ENCODE results near the gene TOMM20.

TOMM20 gene

DNA sequence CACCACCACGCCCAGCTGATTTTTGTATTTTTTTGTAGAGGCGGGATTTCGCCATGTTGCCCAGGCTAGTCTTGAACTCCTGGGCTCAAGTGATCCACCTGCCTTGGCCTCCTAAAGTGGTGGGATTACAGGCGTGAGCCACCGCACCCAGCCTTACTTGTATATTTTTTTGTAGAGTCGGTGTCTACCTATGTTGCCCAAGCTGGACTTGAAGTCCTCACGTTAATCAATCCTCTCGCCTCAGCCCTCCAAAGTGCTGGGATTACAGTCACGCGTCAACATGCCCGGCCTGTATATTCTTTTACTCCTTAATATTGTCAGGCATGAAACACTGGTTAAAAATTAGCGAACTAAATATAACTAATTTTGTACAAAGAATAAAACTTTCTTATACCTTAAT, 5.5 kb upstream of the TOMM20 start:
- DNase-seq (ENCODE audit: low read depth), result no peak

DNA sequence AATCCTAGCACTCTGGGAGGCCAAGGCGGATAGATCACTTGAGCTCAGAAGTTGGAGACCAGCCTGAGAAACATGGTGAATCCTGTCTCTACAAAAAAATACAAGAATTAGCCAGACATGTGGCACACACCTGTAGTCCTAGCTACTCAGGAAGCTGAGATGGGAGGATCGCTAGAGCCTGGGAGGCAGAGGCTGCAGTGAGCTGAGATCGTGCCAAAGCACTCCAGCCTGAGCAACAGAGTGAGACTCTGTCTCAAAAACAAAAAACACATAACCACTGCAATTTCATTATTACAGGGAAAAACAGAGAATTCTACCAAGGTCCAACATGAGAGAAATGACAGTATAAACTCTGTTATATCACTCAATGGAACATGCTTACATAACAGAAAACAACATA, 4.4 kb upstream of the TOMM20 start:
- no peak for DNase-seq (ENCODE audit: low read depth)

DNA sequence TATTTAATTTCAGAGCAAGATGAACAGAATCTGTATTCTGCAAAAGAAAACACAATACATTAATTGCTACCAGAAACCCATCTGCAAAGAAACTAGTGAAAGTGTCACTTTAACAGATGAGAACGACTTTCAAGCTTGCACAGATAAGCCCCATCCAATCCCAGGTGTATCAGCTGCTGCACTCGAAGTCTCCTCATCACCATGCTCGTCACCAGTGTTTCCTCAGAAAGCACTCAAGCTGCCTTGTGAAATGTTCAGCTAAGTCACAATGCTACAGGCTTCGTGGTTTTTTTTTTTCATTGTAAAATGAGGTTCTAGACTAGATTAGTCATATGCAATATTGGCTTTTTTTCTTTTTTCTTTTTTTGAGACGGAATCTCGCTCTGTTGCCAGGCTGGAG, 3.3 kb upstream of the TOMM20 start:
- no peak for DNase-seq (ENCODE audit: low read depth)

DNA sequence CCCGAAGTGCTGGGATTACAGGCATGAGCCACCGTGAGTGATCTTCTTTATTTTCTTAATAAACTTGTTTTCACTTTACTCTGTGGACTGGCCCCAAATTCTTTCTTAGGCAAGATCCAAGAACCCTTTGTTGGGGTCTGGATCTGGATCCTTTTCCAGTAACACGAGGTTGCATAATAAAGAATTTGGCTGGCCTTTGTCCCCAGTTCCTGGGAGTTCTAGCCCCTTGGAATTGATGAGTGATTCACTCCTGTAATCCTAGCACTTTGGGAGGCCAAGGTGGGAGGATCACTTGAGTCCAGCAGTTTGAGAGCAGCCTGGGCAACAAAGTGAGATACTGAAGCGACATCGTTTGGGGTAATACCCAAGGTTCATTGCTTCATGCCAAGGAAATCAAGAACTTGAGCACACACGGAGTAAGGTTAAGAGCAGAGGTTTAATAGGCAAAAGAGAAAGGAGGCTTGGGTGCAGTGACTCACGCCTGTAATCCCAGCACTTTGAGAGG, 2.2 kb upstream of the TOMM20 start:
- no peak for DNase-seq (ENCODE audit: low read depth)

GRCh38 chr1:235129774-235130570, 1.3 kb upstream of the TOMM20 start:
- DNase-seq (ENCODE audit: low read depth), result no peak

DNA sequence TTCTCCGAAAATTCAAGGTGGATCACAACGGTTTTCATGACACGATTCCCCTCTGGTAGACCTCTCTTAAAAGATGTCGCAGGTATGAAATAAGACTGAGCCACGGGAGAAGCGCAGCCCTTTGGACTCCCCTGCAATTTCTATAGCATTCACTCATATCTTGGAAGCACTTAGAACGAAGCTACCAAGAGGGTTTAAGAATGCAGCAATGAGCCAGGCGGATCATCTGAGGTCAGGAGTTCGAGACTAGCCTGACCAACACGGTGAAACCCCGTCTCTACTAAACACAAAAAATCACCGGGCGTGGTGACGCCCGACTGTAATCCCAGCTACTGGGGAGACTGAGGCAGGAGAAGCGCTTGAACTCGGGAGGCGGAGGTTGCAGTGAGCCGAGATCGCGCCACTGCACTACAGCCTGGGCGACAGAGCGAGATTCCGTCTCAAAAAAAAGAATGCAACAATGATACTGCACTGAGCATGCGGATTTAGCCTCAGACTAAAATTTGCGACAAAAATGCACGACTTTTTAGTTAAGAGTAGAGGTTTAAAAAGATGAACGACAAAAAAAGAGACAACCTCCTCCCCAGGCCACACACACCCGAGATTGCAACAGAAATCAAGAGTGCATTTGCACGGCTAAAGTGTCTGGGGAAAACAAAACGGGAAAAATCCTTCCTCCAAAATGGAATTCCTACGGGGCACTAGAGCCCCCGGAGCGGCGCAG, 743 bp downstream of the TOMM20 start:
- DNase-seq (ENCODE audit: low read depth), result no peak

DNA sequence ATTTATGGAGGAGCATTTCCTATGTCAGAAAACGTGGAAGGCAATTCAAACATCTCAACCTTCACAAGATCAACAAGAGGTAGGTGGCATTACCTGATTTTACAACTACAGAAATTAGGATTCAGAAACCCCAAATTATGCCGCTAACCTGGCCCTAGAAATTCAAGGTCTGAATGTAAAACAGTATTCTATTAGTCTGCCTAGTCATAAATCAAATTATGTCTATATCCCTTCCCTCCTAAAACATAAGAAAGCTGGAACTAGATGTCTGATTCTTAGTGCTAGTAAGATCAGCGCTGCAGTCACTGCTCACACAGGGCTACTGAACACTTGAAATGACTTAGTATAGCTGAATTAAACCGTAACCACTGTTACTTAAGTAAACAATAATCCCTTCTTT, 1.4 kb downstream of the TOMM20 start:
- DNase-seq (ENCODE audit: low read depth), result no peak

DNA sequence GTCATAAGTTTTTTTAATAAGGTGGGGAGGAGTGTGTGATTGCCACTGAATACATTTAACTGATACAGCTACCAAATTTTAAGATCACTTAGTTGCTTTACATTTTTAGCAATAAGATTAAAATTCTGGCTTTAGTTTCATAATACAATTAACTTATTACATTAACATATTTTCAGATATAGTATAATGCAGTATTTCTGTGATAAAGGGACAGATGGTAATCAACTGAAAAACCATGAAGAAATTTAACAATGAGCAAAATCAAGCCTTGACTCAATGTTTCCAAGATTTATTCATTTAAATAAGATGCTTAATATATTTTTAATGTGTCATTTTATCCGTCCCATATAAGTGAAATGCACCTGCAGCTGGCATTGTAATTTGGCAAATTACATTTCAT, 4.0 kb downstream of the TOMM20 start:
- DNase-seq (ENCODE audit: low read depth), result no peak

- no peak for DNase-seq (ENCODE audit: low read depth)
Measured at GRCh38 chr1:235124111-235124510, 4.5 kb downstream of the TOMM20 start.

GRCh38 chr1:235122348-235122747, 6.3 kb downstream of the TOMM20 start:
- DNase-seq (ENCODE audit: low read depth), result no peak

- DNase-seq (ENCODE audit: low read depth), result no peak
Measured at GRCh38 chr1:235113183-235113917, 15.3 kb downstream of the TOMM20 start.

DNA sequence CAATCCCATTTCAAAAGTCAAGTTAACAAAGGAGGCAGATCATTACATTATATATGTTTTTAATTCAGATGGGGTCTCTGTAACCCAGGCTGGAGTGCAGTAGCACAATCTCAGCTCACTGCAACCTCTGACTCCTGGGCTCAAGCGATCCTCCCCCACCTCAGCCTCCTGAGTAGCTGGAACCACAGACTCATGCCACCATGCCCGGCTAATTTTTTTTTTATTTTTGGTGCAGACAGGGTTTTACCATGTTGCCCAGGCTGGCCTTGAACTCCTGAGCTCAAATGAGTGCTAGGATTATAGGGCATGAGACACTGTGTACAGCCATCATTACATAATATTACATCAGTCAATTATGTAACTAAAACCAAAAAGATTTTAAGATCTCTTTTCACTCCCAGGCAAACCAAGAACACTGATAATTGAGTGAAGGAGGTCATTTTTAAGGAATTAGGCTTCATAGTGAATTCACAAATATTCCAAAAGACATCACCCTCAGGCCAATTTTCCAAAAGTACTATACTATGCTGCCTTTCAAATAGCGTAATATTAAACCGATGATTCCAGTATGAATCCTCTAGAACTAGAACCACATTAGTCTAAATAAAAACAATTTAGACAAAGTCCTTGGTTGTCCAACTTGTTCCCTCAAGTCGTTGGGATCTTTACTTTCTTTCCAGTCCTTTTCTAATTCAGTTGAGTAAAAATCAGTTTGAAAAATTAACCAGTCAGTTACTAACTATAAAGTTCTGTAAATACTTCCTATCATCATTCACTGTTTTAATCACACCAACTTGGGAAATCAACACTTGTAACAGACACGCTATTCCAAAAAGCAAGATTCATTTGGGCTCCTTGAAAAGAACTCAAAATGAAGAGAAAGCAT, 16.1 kb downstream of the TOMM20 start:
- no peak for DNase-seq (ENCODE audit: low read depth)

DNA sequence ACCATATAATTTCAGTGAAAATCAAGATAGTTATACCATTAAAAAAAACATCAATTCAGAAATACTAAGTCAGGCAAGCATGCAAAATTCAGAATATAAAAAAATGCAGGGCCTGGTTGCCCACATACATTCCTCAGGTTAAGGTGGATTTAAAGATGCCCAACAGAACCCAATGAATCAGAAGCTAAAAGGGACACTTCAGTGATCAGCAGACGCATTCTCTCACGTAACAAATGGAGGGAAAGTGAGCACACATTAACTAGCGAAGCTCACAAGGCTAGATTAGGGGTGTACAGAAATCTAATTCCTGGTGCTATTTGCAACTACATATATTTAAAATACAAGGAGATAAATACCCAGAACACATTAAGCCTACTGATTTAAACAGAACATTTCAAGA, 17.5 kb downstream of the TOMM20 start:
- no peak for DNase-seq (ENCODE audit: low read depth)

DNA sequence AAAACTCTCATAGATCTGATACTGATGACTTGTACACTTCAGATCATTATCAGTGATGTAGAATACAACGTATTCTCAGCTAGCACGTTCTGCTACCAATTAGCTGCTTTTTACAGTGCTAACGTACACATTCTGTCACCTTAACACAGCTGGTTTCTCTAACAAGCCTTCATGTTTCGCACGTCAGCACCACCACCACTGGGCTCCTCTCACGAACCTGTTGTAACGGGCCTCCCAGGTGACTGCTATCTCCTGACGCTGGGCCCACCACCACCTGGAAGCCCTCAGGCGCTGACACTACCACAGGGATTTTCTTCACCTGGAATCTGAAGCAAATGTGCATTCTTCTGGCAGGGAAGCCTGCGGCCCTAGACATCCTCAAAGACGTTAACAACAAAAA, 19.8 kb downstream of the TOMM20 start:
- DNase-seq (ENCODE audit: low read depth), result no peak

DNA sequence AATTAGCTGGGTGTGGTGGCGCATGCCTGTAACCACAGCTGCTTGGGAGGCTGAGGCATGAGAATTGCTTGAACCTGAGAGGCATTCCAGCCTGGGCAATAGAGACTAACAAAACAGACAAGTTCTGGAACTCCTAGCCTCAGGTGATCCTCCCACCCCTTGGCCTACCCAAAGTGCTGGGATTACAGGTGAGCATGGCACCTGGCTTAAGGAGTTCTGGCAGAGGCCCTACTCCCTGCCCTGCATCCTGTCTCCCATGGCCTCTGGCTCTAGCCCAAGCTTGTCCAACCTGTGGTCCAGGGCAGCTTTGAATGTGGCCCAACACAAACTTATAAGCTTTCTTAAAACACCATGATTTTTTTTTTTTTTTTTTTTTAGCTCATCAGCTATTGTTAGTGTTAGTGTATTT, 20.4 kb downstream of the TOMM20 start:
- DNase-seq (ENCODE audit: low read depth), result no peak

DNA sequence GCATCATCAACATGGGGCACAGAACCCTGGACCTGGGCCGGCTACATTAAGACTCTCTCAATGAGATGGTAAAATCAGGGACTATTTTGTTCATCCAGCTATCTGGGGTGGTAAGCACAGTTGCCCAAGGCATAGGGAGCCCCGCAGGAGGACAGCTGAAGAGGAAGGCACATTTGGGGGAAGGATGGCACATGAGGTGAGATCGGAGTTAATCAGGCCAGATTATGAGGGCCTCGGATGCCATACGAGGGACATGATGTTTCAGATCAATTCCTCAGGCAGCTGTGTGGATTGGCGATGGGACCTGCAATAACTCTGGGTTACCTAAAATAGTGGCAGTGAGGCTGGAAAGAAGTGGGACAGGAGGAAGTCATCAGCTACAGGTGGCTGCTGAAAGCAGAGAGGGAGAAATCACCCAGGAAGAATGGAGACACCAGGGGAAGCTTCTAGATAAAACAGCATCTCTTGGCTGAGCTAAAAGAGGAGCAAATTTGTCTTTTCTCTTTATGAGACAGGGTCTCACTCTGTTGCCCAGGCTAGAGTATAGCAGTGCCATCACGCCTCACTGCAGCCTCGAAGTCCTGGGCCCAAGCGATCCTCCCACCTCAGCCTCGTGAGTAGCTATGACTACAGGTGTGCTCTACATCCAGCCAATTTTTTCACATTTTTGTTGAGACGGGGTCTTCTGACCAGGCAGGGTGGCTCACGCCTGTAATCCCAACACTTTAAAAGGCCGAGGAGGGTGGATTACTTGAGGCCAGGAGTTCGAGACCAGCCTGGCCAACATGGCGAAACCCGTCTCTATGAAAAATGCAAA, 21.1 kb downstream of the TOMM20 start:
- DNase-seq (ENCODE audit: low read depth), result no peak

DNA sequence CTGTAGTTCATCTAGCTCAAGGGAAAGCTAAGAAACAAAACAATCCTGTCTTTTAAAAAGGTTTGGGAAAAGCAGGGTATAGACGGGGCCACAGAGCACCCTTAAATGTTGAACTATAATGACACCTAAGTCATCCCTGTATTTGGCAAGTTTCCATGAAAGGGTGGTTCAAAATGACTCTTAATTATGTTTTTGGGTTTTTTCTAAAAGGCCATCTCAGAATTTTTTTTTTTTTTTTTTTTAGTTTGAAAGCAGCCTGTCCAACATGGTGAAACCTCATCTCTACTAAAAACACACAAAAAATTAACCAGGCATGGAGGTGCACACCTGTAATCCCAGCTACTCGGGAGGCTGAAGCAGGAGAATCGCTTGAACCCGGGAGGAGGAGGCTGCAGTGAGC, 22.2 kb downstream of the TOMM20 start:
- DNase-seq (ENCODE audit: low read depth), result no peak

- no peak for DNase-seq (ENCODE audit: low read depth)
Measured at GRCh38 chr1:235105051-235106043, 23.3 kb downstream of the TOMM20 start.

DNA sequence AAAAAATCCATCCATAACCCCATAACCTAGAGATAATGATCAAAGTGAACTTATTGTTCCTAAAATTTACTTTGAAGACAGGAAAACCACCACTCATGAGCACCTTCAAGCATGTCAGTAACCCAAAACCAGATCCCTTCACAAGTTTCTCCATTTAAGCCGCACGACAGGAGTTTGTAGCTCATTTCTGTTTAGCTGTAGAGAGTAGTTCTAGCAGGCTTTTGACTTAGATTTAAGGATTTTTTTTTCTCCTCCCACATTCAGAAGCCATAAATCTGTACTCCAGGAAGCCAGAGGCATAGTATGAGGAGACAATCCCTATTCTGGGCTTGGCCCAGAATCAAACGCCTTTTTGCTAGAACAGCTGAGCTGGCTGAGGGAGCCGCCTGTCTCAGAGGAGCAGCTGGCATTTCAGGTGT, 25.6 kb downstream of the TOMM20 start:
- DNase-seq (ENCODE audit: low read depth), result no peak

GRCh38 chr1:235102259-235102582, 26.4 kb downstream of the TOMM20 start:
- DNase-seq (ENCODE audit: low read depth), result no peak

All from stimulated activated CD8-positive, alpha-beta memory T cell treated with anti-CD3 and anti-CD28 coated beads, Interleukin-15, amount 100 ng/mL, for 1 hour (primary cell).